Measurements from ENCODE around the gene TRIM39.
"Not testable (repeated sequence)": the region's sequence is repeated elsewhere in the genome, so short reads cannot be mapped to it uniquely, and the experiment has no call there.

Gene TRIM39

GRCh38 chr6:30359276-30359675, 32.5 kb downstream of the TRIM39 start:
- in situ Hi-C loops (cut with MboI; ENCODE audit: low sequenced_read_pairs): no loop called here

- in situ Hi-C loops (cut with MboI; ENCODE audit: low sequenced_read_pairs): no loop called here
These were observed 33.4 kb downstream of the TRIM39 start for GRCh38 chr6:30360139-30360538.

GRCh38 chr6:30361661-30362060, 34.9 kb downstream of the TRIM39 start:
- in situ Hi-C loops (cut with MboI; ENCODE audit: low sequenced_read_pairs): no loop called here

- in situ Hi-C loops (cut with MboI; ENCODE audit: low sequenced_read_pairs): no loop called here
These were observed 36.7 kb downstream of the TRIM39 start for GRCh38 chr6:30363459-30363858.

GRCh38 chr6:30364591-30364990, 37.9 kb downstream of the TRIM39 start:
- in situ Hi-C loops (cut with MboI; ENCODE audit: low sequenced_read_pairs): no loop called here

GRCh38 chr6:30369280-30369679, 42.6 kb downstream of the TRIM39 start:
- in situ Hi-C loops (cut with MboI; ENCODE audit: low sequenced_read_pairs): not testable (repeated sequence)

GRCh38 chr6:30378290-30378937, 51.7 kb downstream of the TRIM39 start:
- in situ Hi-C loops (cut with MboI; ENCODE audit: low sequenced_read_pairs): loop anchor here (25.0 kb wide), 1 partner anchor 141 kb away; no protein-coding TSS in a partner anchor

- in situ Hi-C loops (cut with MboI; ENCODE audit: low sequenced_read_pairs): loop anchor here (25.0 kb wide), 1 partner anchor 143 kb away; no protein-coding TSS in a partner anchor
These were observed 53.7 kb downstream of the TRIM39 start for GRCh38 chr6:30380464-30380863.

GRCh38 chr6:30386166-30386565, 59.4 kb downstream of the TRIM39 start:
- in situ Hi-C loops (cut with MboI; ENCODE audit: low sequenced_read_pairs): loop anchor here (25.0 kb wide), 1 partner anchor 149 kb away; no protein-coding TSS in a partner anchor

GRCh38 chr6:30391240-30391639, 64.5 kb downstream of the TRIM39 start:
- in situ Hi-C loops (cut with MboI; ENCODE audit: low sequenced_read_pairs): loop anchor here (25.0 kb wide), 1 partner anchor 154 kb away; no protein-coding TSS in a partner anchor
